ENCODE data around the gene MAMLD1.

DNA sequence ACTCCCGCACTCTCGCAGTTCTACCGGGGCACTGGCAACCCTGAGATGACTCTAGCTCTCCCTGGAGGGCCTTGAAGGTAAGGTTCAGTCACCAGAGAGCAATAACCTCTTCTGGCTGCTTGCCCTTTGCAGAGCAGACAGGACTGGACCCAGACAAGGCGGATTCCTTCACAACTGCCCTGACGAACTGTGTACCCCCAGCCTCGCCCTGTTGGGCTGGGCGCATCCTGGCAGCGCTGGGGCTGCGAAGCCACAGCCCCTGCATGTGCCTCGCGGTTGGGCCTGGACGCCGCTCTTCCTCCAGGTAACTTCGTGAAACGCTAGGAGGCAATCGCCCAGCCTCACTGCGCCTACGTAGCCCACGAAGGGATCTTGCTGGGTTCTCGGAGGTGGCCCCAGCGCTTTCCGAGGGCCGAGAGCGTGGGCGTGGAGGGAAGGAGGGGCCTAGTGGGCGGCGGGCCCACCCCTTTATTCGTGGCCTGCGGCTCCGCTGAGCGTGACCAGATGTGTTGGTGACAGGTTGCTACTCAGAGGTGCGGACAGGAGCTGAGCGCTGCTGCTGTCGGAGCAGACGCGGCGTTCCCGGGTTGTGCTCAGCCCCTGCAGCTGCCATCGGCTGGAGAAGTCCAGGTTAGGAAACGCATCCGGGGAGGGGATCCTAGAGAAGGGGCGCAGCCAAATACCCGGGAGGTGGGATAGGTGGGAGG, 1.9 kb upstream of the MAMLD1 start:
- TF ChIP-seq EZH2 (IDR thresholded peaks at IDR 0.05; ENCODE audit: insufficient read depth, poor library complexity, severe bottlenecking) = no peak
- no peak for TF ChIP-seq EZH2phosphoT487 (IDR thresholded peaks at IDR 0.05; ENCODE audit: insufficient read depth, low read depth)
